HG03432 (cell line): ENCODE results near the gene ETNK1.
A peak's percentile ranks its signal among the peaks of the same experiment; 100 is the strongest.
"Not testable (repeated sequence)": the region's sequence is repeated elsewhere in the genome, so short reads cannot be mapped to it uniquely, and the experiment has no call there.

Experiments used
- ATAC-seq: cut with Tn5 transposase; IDR thresholded peaks from one replicate; pipeline ENCODE4 v1.9.1; 2021; ENCODE audit warnings: mild to moderate bottlenecking, moderate library complexity; ENCODE audit not compliant: unreplicated experiment

ETNK1 gene, protein sequence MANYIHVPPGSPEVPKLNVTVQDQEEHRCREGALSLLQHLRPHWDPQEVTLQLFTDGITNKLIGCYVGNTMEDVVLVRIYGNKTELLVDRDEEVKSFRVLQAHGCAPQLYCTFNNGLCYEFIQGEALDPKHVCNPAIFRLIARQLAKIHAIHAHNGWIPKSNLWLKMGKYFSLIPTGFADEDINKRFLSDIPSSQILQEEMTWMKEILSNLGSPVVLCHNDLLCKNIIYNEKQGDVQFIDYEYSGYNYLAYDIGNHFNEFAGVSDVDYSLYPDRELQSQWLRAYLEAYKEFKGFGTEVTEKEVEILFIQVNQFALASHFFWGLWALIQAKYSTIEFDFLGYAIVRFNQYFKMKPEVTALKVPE

DNA sequence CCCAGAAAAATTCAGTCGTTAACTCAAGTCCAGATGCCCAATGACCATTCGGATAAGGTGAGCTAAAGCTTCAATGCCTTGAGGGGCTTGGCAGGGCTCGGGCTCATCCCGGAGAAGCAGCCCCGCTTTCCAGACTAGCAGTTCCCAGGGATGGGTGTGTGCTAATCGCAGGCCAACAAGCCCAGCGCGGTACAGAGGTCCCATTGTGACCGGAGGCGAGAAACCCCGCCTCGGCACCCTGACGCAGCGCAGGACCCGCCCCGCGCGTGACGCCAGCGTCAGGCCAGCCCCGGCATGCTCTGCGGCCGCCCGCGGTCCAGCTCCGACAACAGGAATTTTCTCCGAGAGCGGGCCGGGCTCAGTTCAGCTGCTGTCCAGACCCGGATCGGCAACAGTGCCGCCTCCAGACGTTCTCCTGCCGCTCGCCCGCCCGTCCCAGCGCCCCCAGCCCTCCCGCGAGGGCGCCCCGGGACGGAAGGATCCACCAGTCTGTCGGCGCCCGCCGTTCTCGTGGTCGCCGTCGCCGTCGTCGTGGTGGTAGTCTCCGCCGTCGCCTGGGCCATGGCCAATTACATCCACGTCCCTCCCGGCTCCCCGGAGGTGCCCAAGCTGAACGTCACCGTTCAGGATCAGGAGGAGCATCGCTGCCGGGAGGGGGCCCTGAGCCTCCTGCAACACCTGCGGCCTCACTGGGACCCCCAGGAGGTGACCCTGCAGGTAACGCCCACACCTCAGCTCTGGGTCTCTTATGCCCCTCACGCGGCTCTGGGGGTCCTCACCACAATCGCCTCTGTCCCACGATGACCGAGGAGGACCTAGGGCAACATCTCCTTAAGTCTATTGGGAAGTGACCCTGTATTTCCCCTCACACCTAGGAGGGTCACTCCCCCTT, at the start of gene ETNK1:
Gene ETNK1, plus strand, starts transcription at position 302 of the 892 bp plus-strand sequence. Its CDS starts 260 bp downstream, at position 562.
- ATAC-seq: peak; percentile 99

DNA sequence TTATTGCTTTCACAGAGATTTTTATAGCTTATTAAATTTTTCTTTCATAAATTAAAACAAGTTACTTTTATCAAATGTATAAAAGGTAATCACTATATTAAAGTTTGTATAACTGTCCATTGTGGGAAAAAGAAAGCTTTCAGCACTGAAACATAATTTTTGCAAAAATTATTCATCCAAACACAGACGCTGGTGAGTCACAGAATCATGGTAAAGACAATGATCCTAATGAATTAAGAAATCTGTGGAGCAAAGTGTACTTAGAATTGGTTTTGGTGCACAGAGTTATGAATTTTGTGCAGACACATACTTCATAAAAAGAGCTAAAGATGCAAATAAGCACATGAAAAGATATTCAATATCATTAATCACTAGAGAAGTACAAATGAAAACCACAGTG, 48.9 kb upstream of the ETNK1 start:
- no peak for ATAC-seq

DNA sequence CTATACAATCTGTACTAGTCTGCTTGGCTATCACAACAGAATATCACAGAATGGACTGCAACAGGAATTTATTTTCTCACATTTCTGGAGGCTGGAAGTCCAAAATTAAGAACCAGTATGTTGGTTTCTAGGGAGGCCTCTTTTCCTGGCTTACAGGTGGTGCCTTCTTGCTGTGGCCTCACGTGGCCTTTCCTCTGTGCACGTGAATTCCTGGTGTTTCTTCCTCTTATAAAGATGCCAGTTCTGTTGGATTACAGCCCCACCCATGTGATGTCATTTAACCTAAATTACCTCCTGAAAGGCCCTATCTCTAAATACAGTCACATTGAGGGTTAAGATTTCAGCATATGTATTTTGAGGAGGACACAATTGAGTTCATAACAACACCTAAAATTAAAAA, 48.5 kb upstream of the ETNK1 start:
- no peak for ATAC-seq

DNA sequence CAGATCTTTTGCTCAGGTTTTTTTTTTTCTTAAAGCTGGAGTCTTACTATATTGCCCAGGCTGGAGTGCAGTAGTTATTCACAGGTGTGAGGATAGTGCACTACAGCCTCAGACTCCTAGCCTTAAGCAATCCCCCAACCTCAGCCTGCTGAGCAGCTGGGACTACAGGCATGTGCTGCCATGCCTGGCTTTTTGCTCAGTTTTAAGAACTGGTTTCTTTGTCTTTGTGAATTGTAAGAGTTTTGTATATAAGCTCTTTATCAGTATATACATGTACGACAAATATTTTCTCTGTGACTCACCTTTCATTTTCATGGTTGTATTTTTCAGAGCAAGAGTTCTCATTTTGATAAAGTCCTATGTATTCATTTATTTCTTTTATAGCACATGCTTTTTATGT, 47.3 kb upstream of the ETNK1 start:
- ATAC-seq: no peak

DNA sequence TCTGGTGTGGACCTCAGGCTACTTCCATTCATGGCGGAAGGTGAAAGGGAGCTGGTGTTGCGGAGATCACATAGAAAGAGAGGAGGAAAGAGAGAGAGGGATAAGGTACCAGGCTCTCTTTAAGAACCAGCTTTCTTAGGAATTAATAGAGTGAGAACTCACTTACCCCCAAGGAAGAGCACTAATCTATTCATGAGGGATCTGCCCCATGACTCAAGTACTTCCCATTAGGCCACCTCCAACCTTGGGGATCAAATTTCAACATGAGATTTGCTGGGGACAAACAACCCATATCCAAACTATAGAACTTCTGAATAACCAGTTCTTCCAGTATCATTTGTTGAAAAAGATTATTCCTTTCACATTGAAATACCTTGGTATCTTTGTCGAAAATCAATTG, 46.6 kb upstream of the ETNK1 start:
- ATAC-seq: no peak

DNA sequence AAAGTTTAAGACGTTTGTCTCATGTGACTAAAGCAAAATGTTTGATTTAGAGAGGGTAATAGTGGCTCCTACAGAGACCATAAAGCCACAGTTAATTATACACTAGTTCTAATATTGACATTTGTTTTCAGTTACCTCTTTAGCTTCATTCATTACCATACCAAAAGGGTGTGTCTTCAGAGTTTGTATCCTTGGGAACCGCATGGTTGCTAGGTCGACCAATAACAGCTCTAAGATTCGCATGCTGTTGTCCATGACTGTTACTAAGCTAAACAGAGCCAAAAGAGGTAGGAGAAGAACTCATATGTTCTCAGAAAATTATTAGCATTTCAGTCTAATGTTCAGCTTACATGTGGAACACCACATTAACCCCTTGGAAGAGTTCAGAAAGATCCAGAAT, 36.2 kb upstream of the ETNK1 start:
- ATAC-seq: no peak

DNA sequence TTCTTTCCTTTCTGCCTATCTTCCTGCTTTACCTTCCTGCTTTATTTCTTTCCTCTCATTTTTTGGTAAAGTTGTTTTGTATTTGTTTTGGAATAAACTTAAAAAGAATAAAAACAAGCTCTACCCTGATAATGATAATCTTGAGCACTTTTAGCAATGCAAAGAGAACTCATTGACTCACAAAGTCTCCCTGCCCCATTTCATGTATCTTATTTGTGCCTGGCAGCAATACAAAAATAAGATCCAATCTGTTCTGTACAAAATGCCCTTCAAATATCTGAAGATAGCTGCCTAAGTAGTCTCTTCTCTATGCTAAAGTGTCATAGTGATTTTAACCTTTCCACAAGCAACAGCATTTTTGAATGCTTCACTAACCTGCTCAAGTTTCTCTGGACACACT, 31.1 kb upstream of the ETNK1 start:
- ATAC-seq: no peak

DNA sequence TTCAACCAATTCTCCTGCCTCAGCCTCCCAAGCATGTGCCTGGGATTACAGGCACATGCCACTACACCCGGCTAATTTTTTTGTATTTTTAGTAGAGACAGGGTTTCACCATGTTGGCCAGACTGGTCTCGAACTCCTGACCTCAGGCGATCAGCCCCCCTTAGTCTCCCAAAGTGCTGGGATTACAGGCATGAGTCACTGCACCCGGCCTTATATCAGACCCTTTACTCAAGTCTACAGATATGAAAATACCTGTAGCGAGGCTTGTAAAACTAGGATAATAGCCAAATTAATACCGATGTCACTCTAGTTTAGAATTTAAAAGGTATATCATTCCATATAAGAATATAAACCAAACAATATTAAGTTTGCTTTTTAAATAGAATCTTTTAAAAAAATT, 27.4 kb upstream of the ETNK1 start:
- ATAC-seq: not testable (repeated sequence)

DNA sequence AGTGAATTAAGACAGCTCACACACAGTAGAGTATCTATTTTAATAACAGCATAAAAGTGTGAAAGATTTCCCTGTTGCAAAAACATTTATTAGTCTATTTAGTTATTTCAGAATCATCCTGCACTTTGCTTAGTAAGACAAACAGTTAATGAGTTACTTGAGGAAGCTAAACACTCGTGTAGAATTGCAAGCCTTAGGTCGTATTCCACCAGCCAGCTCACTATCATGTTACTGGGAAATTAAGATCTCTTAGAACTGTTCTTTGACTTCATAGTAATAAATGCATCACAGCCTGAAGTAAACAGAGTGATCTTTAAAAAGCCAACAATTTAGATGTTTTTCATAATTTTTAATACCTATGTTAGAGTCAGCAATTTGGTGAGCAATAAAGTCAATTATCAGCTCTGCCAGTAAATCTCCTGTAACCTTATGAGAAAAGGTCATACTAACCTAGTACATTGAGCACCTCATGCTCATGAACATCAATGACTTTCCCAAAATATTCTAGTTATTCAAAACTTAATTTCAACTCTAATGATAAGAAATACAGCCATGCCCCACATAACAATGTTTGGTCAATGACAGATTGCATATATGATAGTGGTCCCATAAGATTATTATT, 26.7 kb upstream of the ETNK1 start:
- no peak for ATAC-seq

DNA sequence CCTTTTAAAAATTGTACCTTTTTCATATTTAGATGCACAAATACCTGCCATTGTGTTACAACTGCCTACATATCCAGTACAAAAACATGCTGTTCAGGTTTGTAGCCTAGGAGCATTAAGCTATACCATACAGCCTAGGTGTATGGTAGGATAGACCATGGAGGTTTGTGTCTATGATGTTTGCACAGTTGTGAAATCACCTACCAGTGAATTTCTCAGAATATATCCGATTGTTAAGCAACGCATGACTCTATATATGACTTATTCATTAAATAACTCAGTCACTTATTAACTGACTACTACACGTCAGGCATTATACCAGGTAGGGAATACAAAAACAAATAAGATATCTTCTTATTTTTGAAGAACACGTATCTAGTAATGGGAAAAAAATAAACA, 26.2 kb upstream of the ETNK1 start:
- ATAC-seq: no peak

DNA sequence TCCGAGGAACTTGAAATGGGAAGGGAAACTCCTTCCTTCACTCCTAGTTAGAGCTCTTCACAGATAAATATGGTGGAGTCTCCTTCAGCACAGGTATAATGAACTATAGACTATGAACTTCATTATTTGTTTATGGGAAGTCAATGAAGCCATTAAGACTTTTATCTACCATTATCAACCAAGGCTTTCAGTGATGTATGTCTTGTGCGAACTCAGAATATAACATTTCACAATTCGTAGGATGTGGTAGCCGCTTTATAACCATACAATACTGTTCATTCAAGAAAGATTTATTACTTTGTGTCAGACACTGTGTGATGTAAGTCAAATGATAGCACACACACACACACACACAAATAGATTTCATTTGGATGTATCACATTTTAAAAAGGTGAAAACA, 24.8 kb upstream of the ETNK1 start:
- ATAC-seq: no peak

DNA sequence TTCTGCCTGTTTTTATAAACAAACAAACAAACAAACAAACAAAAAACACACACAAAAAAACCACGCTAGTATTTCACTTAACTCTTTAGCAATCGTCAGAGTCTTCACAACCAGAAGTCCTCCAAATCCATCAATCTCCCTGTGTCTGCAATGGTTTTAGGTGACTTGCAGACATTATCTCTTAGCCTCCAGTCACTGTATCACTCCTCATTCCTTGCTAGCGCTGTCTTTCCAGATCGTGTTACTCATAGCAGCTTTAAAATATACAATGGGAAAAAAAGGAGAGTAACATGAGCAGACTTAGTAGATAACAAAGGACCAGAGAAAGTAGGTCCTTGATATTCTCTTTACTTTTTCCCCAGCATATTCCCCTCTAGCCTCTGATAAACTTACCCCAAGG, 15.5 kb upstream of the ETNK1 start:
- ATAC-seq: no peak

DNA sequence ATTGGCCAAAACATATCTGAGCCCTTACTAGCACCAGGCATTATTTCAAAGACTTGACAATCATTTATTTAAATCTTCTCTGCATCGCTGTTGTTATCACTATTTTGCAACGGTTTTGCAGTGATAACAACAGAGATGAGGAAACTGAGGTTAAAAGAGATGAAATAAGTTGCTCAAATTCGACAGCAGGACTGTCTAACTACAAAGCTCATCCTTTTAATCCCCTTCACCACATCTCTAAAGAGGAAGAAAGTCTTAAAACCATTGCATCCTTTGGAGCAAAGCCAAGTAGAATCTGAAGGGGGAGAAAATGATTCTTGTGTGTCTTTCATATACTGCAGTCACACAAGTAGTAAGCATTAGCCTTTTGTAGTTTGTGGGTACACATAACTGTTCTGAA, 14.8 kb upstream of the ETNK1 start:
- ATAC-seq: no peak

DNA sequence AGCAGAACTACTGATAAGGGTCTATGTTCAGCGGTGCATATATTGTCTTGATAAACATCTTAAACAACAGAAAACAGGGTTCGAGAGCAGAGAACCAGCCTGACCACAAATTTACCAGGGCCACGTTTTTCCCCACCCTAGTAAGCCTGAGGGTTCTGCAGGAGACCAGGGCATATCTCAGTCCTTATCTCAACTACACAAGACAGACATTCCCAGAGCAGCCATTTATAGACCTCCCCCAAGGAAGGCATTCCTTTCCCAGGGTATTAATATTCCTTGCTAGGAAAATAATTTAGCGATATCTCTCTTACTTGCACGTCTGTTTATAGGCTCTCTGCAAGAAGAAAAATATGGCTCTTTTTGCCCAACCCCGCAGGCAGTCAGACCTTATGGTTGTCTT, 12.1 kb upstream of the ETNK1 start:
- ATAC-seq: not testable (repeated sequence)

DNA sequence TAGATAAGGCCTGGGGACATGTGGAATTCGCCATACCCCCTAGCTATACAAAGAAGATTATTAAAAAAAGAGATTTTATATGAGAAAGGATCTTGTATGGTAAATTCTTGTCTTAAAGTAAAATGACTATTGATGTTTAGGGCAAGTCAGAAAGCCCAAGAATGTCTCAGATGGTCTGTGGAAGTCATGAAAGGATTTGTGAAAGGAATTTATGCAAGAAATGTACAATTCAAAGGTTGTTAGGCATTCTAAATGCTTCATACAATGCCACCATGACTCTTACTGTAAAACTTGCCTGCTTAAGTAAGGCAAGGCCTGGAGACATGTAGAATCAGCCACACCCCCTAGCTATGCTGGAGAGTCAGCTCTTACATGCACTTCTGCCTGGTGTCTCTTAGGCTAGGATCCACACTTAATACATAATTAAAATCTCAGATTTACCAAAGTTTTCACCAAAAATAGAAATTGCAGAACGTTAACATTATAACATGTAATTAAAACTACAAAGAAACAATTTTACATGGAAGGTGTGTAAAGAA, 8.9 kb upstream of the ETNK1 start:
- no peak for ATAC-seq

DNA sequence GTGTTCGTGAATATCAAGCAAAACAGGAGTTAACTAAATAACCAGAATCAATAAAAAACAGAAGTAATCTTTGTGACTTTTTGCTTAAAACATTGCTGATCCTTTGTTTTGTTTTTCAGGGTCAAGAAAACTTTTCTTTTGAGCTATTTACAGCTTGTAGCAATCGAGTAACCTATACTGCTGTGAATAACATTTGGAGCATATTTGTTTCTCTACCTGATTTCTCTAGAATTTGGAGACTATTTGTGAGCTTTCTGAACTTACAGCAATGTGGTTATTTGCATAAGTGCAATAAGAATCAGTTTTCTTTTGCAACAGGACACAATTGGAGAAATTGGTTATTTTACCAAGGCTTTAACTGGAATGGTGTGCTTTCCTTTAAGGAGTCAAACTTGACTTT, 7.3 kb upstream of the ETNK1 start:
- no peak for ATAC-seq

DNA sequence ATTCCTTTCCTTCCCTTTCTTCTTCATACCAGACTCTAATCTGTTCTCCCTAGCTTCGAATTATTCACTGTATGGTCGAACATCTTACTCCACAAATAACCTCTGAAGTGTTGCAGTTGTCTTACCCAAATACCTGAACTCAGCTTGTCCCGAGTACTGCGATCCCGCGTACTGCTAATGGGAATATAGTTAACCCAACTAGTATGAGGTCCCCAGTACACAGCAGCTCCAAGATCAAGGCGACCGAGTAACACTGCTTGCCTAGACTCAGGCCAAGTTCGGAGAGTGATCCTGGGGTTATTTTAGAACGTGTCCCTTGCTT, 462 bp upstream of the ETNK1 start:
- ATAC-seq: no peak

DNA sequence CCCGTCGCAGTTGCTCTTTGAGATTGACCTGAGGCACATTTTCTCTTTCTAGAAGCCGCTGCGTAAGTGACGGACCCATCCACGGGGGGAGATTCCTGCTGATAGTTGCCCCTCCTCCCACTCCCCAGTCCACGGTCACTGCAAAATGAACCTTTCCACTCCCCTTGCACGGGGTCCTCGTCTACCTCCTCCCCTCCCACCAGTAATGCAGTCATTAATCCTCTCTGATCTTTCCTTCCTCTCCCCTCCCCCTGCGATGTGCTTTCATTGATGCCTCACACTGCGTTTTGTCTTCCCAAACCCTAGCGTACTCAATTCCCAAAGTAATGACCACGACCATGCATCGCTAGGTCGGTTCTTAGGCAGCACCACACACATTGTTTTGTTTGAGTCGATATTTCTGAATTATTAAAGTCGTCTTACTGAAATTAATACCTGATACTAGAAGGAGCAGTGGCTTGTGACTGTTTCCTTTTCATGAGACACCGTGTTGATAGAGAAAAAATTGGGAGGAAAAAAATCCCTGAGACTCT, 857 bp downstream of the ETNK1 start:
- peak; percentile 14 for ATAC-seq

DNA sequence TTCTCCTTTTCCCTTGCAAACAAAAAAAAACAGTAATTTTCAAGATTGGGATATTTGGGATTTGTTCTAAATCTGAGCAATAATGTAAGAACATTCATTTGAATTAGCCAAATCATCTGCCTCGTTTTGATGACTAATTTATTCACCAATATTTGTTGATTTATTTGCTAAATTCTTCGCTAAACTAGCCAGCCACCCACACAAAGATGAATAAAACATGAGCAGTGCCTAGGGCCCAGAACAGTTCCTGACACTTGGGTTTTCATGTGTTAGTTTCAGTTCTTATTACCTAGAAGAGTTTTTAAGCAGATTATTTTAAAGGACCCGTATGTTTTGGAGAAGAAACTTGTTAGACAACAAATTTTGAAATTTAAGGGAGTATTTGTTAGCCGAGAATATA, 1.4 kb downstream of the ETNK1 start:
- peak; percentile 37 for ATAC-seq

DNA sequence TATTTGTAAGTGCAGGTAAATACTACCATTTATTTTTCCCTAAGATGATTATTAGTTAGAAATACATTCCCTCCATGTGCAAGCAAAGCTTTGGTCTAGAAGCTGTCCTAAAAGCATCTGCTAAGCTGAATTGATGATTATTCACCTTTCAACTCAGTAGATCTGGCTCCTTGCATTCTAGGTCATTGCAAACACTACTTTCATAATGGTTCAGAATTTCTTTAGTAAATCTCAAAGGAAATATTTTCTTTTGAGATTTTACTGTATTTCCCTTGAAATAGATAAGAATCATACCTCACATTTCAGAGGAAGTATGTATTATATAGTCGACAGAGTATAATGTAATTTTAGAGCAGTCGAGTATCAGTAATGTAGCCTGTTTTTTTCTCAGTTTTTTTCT, 2.4 kb downstream of the ETNK1 start:
- no peak for ATAC-seq

DNA sequence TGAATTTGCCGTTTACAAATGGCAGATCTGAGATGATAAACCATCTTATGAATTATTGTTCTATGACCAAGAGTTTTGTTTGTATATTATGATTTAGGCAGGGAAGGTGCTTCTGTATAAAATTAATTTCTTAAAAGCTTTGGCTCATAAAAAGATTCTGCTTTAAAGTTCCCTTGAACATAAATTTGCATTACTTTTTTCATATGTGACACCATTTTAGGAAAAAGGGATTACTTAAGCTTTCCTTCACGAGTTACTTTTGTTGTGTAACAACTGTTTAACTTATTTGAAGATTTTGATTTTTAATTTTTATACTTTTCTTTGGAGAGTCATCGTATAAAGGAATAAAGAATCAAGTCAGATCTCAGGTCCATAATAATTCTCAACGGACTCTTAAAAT, 3.3 kb downstream of the ETNK1 start:
- ATAC-seq: no peak
